GM19351 (cell line): ENCODE results near the gene CPXM2.

Experiments used
- ATAC-seq: cut with Tn5 transposase; IDR thresholded peaks from one replicate; pipeline ENCODE4 v1.9.1; 2021; ENCODE audit warnings: mild to moderate bottlenecking, moderate library complexity; ENCODE audit not compliant: unreplicated experiment

Gene CPXM2

GRCh38 chr10:123704076-123704475 is 187.5 kb downstream of the CPXM2 start:
- no peak for ATAC-seq

DNA sequence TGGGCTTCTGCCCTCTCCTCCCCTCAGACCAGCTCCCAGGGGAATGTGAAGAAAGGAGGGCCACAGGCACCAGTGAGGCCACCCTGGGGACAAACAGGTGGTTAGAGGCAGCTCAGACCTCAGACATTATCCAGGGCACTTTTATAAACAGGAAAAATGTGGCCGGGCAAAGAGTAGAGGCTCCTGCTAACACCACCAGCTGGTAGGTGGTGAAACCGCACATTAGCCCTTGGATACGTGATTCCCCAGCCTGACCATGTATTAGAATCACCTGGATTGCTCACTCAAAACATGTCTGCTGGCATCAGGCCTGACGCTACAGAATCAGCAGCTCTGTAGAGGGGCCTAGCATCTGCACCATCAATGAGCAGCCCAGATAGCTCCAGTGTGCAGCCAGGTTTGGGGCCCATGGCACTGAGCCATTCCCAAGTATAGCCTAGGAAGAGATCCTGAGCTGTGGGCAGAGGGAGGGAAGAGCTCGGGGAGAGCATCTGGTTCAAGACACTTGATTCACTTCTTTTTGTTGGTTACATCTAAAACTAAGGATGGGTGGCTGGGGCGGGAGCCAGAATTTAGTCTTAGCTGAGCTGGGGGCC is 188.3 kb downstream of the CPXM2 start:
- ATAC-seq = no peak
